Mucosa of rectum (tissue), 2 donors: ENCODE measurements around the gene NUDT15.
A peak's percentile ranks its signal among the peaks of the same experiment; 100 is the strongest.
"Not testable (repeated sequence)": the region's sequence is repeated elsewhere in the genome, so short reads cannot be mapped to it uniquely, and the experiment has no call there.

Experiments used
- H3K27ac ChIP-seq, 2 donors: one replicate each; pipeline ENCODE4 v1.7.0; 2013; ENCODE audit warnings: inconsistent platforms in 2 of 2, low read depth in 2 of 2, low read length in 2 of 2
- H3K27me3 ChIP-seq, 2 donors: one replicate each; pipeline ENCODE4 v1.7.0; 2013; ENCODE audit warnings: low read length in 2 of 2; ENCODE audit not compliant: control insufficient read depth in 2 of 2, insufficient read depth in 2 of 2
- H3K36me3 ChIP-seq, 2 donors: one replicate each; pipeline ENCODE4 v1.7.0; 2013; ENCODE audit warnings: low read length in 2 of 2; ENCODE audit not compliant: control insufficient read depth in 2 of 2, insufficient read depth in 2 of 2
- H3K4me1 ChIP-seq, 2 donors: one replicate each; pipeline ENCODE4 v1.7.0; 2013; ENCODE audit warnings: low read length in 2 of 2, mild to moderate bottlenecking in 1 of 2; ENCODE audit not compliant: control insufficient read depth in 2 of 2, insufficient read depth in 2 of 2
- H3K4me3 ChIP-seq, 2 donors: one replicate each; pipeline ENCODE4 v1.7.0; 2013; ENCODE audit warnings: low read length in 2 of 2
- H3K9ac ChIP-seq, 2 donors: one replicate each; pipeline ENCODE4 v1.7.0; 2013; ENCODE audit warnings: low read length in 2 of 2, low read depth in 1 of 2, mild to moderate bottlenecking in 1 of 2
- H3K9me3 ChIP-seq, 2 donors: one replicate each; pipeline ENCODE4 v1.7.0; 2013; ENCODE audit warnings: low read length in 2 of 2; ENCODE audit not compliant: control insufficient read depth in 2 of 2
- donor health status: healthy.
- donor health status: Normal muscosa, but diverticular disease.

Gene NUDT15

GRCh38 chr13:48040049-48040448 lies 2.5 kb downstream of the NUDT15 start:
- Histone ChIP-seq H3K27me3 (no peaks in the 10 kb centered on the region), H3K36me3 (peaks cover 3 to 10% of the 10 kb centered on the region in 2 donors), H3K9me3 (no peaks in the 10 kb centered on the region), H3K9ac (no peak overlapping the region), H3K27ac (peak overlapping the region; percentile 61 to 67), H3K4me1 (peaks cover 14 to 50% of the 10 kb centered on the region in 2 donors), H3K4me3 (no peak overlapping the region)

GRCh38 chr13:48040896-48041295 lies 3.4 kb downstream of the NUDT15 start:
- H3K27me3 ChIP-seq = no peaks in the 10 kb centered on the region
- H3K4me1 ChIP-seq = peaks cover 14 to 50% of the 10 kb centered on the region in 2 donors
- no peak overlapping the region for H3K9ac ChIP-seq
- no peaks in the 10 kb centered on the region for H3K9me3 ChIP-seq
- H3K4me3 ChIP-seq = no peak overlapping the region
- H3K36me3 ChIP-seq = peaks cover 3 to 9% of the 10 kb centered on the region in 2 donors
- peak overlapping the region in 1 of 2 donors; percentile 5 for H3K27ac ChIP-seq

GRCh38 chr13:48042894-48043293 lies 5.4 kb downstream of the NUDT15 start:
- peaks cover 5 to 43% of the 10 kb centered on the region in 2 donors for H3K4me1 ChIP-seq
- peak overlapping the region; percentile 56 to 67 for H3K27ac ChIP-seq
- no peak overlapping the region for H3K4me3 ChIP-seq
- peaks cover 3 to 9% of the 10 kb centered on the region in 2 donors for H3K36me3 ChIP-seq
- H3K9me3 ChIP-seq = no peaks in the 10 kb centered on the region
- no peak overlapping the region for H3K9ac ChIP-seq
- no peaks in the 10 kb centered on the region for H3K27me3 ChIP-seq

- Histone ChIP-seq H3K9me3 (no peaks in the 10 kb centered on the region), H3K4me3 (no peak overlapping the region), H3K36me3 (peaks cover 8 to 9% of the 10 kb centered on the region in 2 donors), H3K27ac (peak overlapping the region; percentile 56 to 67), H3K4me1 (peaks cover 0 to 32% of the 10 kb centered on the region in 2 donors), H3K9ac (no peak overlapping the region), H3K27me3 (no peaks in the 10 kb centered on the region)
These were observed 6.4 kb downstream of the NUDT15 start for GRCh38 chr13:48043789-48044503.

GRCh38 chr13:48050550-48050949 lies 13.0 kb downstream of the NUDT15 start:
- peaks cover 25 to 42% of the 10 kb centered on the region in 2 donors for H3K36me3 ChIP-seq
- no peaks in the 10 kb centered on the region for H3K4me1 ChIP-seq
- H3K27ac ChIP-seq = no peak overlapping the region
- H3K9ac ChIP-seq = no peak overlapping the region
- H3K27me3 ChIP-seq = no peaks in the 10 kb centered on the region
- H3K4me3 ChIP-seq = no peak overlapping the region
- no peaks in the 10 kb centered on the region for H3K9me3 ChIP-seq

GRCh38 chr13:48054601-48055000 lies 17.1 kb downstream of the NUDT15 start:
- Histone ChIP-seq H3K9ac (no peak overlapping the region), H3K27ac (no peak overlapping the region), H3K4me1 (no peaks in the 10 kb centered on the region), H3K9me3 (no peaks in the 10 kb centered on the region), H3K4me3 (no peak overlapping the region), H3K27me3 (no peaks in the 10 kb centered on the region), H3K36me3 (peaks cover 25 to 37% of the 10 kb centered on the region in 2 donors)

GRCh38 chr13:48055712-48056111 lies 18.2 kb downstream of the NUDT15 start:
- Histone ChIP-seq H3K9me3 (no peaks in the 10 kb centered on the region), H3K4me3 (no peak overlapping the region), H3K36me3 (peaks cover 18 to 31% of the 10 kb centered on the region in 2 donors), H3K4me1 (no peaks in the 10 kb centered on the region), H3K27me3 (no peaks in the 10 kb centered on the region), H3K9ac (no peak overlapping the region), H3K27ac (no peak overlapping the region)

GRCh38 chr13:48058536-48058935 lies 21.0 kb downstream of the NUDT15 start:
- not testable (repeated sequence) for H3K4me1 ChIP-seq, H3K4me3 ChIP-seq, H3K9ac ChIP-seq, H3K9me3 ChIP-seq, H3K27me3 ChIP-seq, H3K27ac ChIP-seq, H3K36me3 ChIP-seq

- not testable (repeated sequence) for H3K9me3 ChIP-seq, H3K9ac ChIP-seq, H3K4me3 ChIP-seq, H3K36me3 ChIP-seq, H3K27ac ChIP-seq, H3K4me1 ChIP-seq, H3K27me3 ChIP-seq
These were observed 22.4 kb downstream of the NUDT15 start for GRCh38 chr13:48059951-48060350.

GRCh38 chr13:48066310-48066989 lies 28.9 kb downstream of the NUDT15 start:
- H3K27ac ChIP-seq = no peak overlapping the region
- H3K4me1 ChIP-seq = no peaks in the 10 kb centered on the region
- H3K9me3 ChIP-seq = peaks cover 8 to 15% of the 10 kb centered on the region in 2 donors
- H3K4me3 ChIP-seq = no peak overlapping the region
- no peak overlapping the region for H3K9ac ChIP-seq
- H3K27me3 ChIP-seq = no peaks in the 10 kb centered on the region
- H3K36me3 ChIP-seq = peaks cover 23 to 27% of the 10 kb centered on the region in 2 donors
